Calu3 (cell line): ENCODE data around the gene RANBP17. TPM values are rescaled to one million over a fixed set of nuclear protein-coding genes. Genes with fewer than 3 reads are reported as not detected.

Source experiments
- BruUV-seq: library from RNA; stranded (reverse); fragments of 400-500 nt; replicated peaks from 2 replicates; lab custom pipeline; 2021; lab: Mats Ljungman, UMichigan
- CTCF ChIA-PET: fragments of 300-600 bp; sonication (Branson Sonifier 250); formaldehyde crosslinking; loops from one replicate; lab custom pipeline; 2022; ENCODE audit warnings: antibody characterized with exemption; lab: Charles Lee
- DNase-seq: peaks from one replicate; pipeline ENCODE4 v3.0.0; 2022
- H3K27ac Mint-ChIP-seq: one replicate; pipeline ENCODE4 v1.8.0; 2022; ENCODE audit warnings: mixed read lengths; ENCODE audit not compliant: unreplicated experiment
- H3K27me3 Mint-ChIP-seq: one replicate; pipeline ENCODE4 v1.8.0; 2022; ENCODE audit warnings: mixed read lengths; ENCODE audit not compliant: unreplicated experiment
- H3K36me3 Mint-ChIP-seq: one replicate; pipeline ENCODE4 v1.8.0; 2022; ENCODE audit warnings: mild to moderate bottlenecking, moderate library complexity, mixed read lengths; ENCODE audit not compliant: insufficient read depth, unreplicated experiment
- H3K4me1 Mint-ChIP-seq: one replicate; pipeline ENCODE4 v1.8.0; 2022; ENCODE audit warnings: mild to moderate bottlenecking, low read depth, mixed read lengths; ENCODE audit not compliant: unreplicated experiment
- H3K4me3 Mint-ChIP-seq: one replicate; pipeline ENCODE4 v1.8.0; 2022; ENCODE audit warnings: mild to moderate bottlenecking, low read depth, moderate library complexity, mixed read lengths; ENCODE audit not compliant: unreplicated experiment
- H3K9me3 Mint-ChIP-seq: one replicate; pipeline ENCODE4 v1.8.0; 2022; ENCODE audit warnings: low read depth, mixed read lengths; ENCODE audit not compliant: unreplicated experiment
- CTCF ChIP-seq: fragments of 200-600 bp; IDR thresholded peaks from one replicate; pipeline ENCODE4 v1.8.0; 2022; ENCODE audit warnings: antibody characterized with exemption; ENCODE audit not compliant: unreplicated experiment
- intact Hi-C: fragments of 100-400 bp; cut with micrococcal nuclease; formaldehyde crosslinking; loops from one replicate; pipeline ENCODE4 v1.10.0; 2022; ENCODE audit not compliant: unreplicated experiment
- total RNA-seq: library from RNA; stranded (reverse); gene quantifications from 2 replicates; pipeline ENCODE4 v1.2.3, GENCODE V29; 2022

The RANBP17 gene
- total RNA-seq, 1 experiment from 2014 or later = 117 TPM

GRCh38 chr5:171010816-171011215 lies 149.0 kb downstream of the RANBP17 start:
- no peak for DNase-seq
- Mint-ChIP-seq H3K36me3 (no peaks in the 10 kb centered on the region), H3K27ac (no peak overlapping the region), H3K27me3 (no peaks in the 10 kb centered on the region), H3K4me1 (no peaks in the 10 kb centered on the region), H3K9me3 (no peaks in the 10 kb centered on the region), H3K4me3 (no peak overlapping the region)
- BruUV-seq = no TSS peak
- intact Hi-C loops = no loop called here
- CTCF ChIA-PET = no interaction called here
- TF ChIP-seq CTCF = no peak

DNA sequence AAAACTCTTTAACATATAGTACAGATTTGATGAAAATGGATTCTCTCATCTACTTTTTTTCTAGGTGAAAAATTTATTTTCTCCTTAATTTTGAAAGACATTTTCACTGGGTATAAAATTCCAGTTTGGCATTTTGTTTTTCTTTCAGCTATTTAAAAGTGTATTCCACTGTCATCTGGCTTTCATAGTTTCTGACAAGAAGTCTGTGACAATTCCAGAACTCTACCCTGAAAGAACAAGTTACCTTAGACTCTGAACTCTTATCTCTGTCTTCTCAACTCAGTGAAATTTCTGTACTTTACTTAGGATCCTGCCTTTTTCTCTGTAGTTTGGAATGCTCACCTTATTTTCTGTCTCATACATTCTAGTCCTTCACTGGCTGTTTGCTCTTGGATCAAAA lies 161.7 kb downstream of the RANBP17 start:
- H3K4me1 Mint-ChIP-seq = no peaks in the 10 kb centered on the region
- intact Hi-C loops = no loop called here
- H3K9me3 Mint-ChIP-seq = no peaks in the 10 kb centered on the region
- CTCF ChIA-PET = no interaction called here
- no peak for TF ChIP-seq CTCF
- H3K36me3 Mint-ChIP-seq = no peaks in the 10 kb centered on the region
- no peaks in the 10 kb centered on the region for H3K27me3 Mint-ChIP-seq
- no peak overlapping the region for H3K4me3 Mint-ChIP-seq
- DNase-seq = no peak
- H3K27ac Mint-ChIP-seq = no peak overlapping the region
- no TSS peak for BruUV-seq

GRCh38 chr5:171024084-171024483 lies 162.3 kb downstream of the RANBP17 start:
- BruUV-seq = no TSS peak
- no peak for DNase-seq
- H3K36me3 Mint-ChIP-seq = no peaks in the 10 kb centered on the region
- H3K9me3 Mint-ChIP-seq = no peaks in the 10 kb centered on the region
- intact Hi-C loops = no loop called here
- no peak overlapping the region for H3K4me3 Mint-ChIP-seq
- no peaks in the 10 kb centered on the region for H3K27me3 Mint-ChIP-seq
- TF ChIP-seq CTCF = no peak
- CTCF ChIA-PET = no interaction called here
- no peaks in the 10 kb centered on the region for H3K4me1 Mint-ChIP-seq
- no peak overlapping the region for H3K27ac Mint-ChIP-seq

DNA sequence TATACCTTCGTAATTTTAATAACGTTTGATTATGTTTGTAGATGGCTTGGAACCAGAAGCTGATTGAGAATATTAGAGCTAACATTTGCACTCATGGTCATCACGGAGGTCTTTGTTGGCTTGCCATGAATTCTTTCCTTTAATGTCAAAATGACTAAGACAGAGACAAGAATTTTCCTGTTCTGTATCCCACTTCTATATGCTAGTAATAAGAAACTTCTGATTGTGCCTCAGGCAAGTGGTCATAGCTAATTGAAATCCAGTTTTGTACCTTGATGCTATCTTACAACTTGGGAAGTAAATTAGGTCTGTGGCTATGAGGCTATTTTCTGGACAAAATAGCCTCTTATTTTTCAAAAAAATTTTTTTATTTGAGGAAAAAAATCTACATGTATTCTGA lies 167.6 kb downstream of the RANBP17 start:
- BruUV-seq = no TSS peak
- intact Hi-C loops = no loop called here
- H3K36me3 Mint-ChIP-seq = no peaks in the 10 kb centered on the region
- H3K27ac Mint-ChIP-seq = no peak overlapping the region
- H3K4me1 Mint-ChIP-seq = no peaks in the 10 kb centered on the region
- no peak for DNase-seq
- no peaks in the 10 kb centered on the region for H3K27me3 Mint-ChIP-seq
- no peaks in the 10 kb centered on the region for H3K9me3 Mint-ChIP-seq
- CTCF ChIA-PET = no interaction called here
- H3K4me3 Mint-ChIP-seq = no peak overlapping the region
- no peak for TF ChIP-seq CTCF
